Sigmoid colon (tissue), 7 donors: ENCODE results near the gene ADCY7. TPM values are rescaled to one million over a fixed set of nuclear protein-coding genes. Genes with fewer than 3 reads are reported as not detected.

Source experiments
- DNase-seq: peaks from one replicate; pipeline ENCODE4 v3.0.0-alpha.2; 2019
- H3K27ac ChIP-seq, 4 donors: fragments of 200-600 bp; sonication (generic); one replicate each; pipeline ENCODE4 v1.5.1; 2016 to 2019; ENCODE audit warnings: mild to moderate bottlenecking in 1 of 4
- H3K27me3 ChIP-seq, 3 donors: fragments of 200-600 bp; sonication (generic); one replicate each; pipeline ENCODE4 v1.5.1; 2019; ENCODE audit warnings: mild to moderate bottlenecking in 1 of 3
- H3K36me3 ChIP-seq, 4 donors: fragments of 200-600 bp; sonication (generic); one replicate each; pipeline ENCODE4 v1.5.1; 2016 to 2019
- H3K4me1 ChIP-seq, 4 donors: fragments of 200-600 bp; sonication (generic); one replicate each; pipeline ENCODE4 v1.5.1; 2017 to 2019
- H3K4me3 ChIP-seq, 4 donors: fragments of 200-600 bp; sonication (generic); one replicate each; pipeline ENCODE4 v1.5.1; 2017 to 2019; ENCODE audit warnings: mild to moderate bottlenecking in 2 of 4, moderate library complexity in 1 of 4
- H3K9me3 ChIP-seq, 4 donors: fragments of 200-600 bp in 3 of 4; sonication (generic) in 3 of 4; one replicate each; pipeline versions ENCODE4 v1.5.1 to v1.6.1; 2013 to 2019
- CTCF ChIP-seq, 4 experiments: fragments of 450-650 bp in 3 of 4; fragments of 200-600 bp in 1 of 4; IDR thresholded peaks; one replicate each; pipeline ENCODE4 v1.5.1; 2016 to 2019; ENCODE audit warnings: antibody characterized with exemption in 4 of 4, mild to moderate bottlenecking in 3 of 4, moderate library complexity in 2 of 4
- EP300 ChIP-seq, 4 donors: sonication (generic); formaldehyde crosslinking; IDR thresholded peaks; one replicate each; pipeline ENCODE4 v1.6.1; 2017; ENCODE audit warnings: antibody characterized with exemption in 4 of 4
- POLR2A ChIP-seq, 2 donors: fragments of 450-650 bp; IDR thresholded peaks; one replicate each; pipeline ENCODE4 v1.6.1; 2016; ENCODE audit warnings: antibody characterized with exemption in 2 of 2, mild to moderate bottlenecking in 2 of 2, moderate library complexity in 2 of 2
- POLR2AphosphoS5 ChIP-seq, 4 donors: sonication (generic); formaldehyde crosslinking; IDR thresholded peaks; one replicate each; pipeline ENCODE4 v1.6.1; 2017; ENCODE audit warnings: antibody characterized with exemption in 4 of 4
- WGBS, 2 donors: extraction: QIAGEN DNeasy Blood & Tissue Kit; methylation state at CpG; one replicate each; pipeline ENCODE4 v1.1.7; 2013; 5-methylcytosine and 5-hydroxymethylcytosine counted together
- intact Hi-C: fragments of 100-400 bp; cut with DNase I; formaldehyde crosslinking; loops from one replicate; pipeline ENCODE4 v1.15.1; 2023
- polyA plus RNA-seq, 3 donors: library from polyadenylated mRNA; stranded (reverse); fragments of 200-250 nt; gene quantifications; one replicate each; pipeline ENCODE4 v1.2.3, GENCODE V29; 2013
- total RNA-seq, 4 donors: library from RNA; depleted of rRNA; stranded (reverse); fragments of >200 nt; gene quantifications; one replicate each; pipeline ENCODE4 v1.1.0, GENCODE V29; 2016
- donor health status: healthy with polysubstance abuse.
- donor health status: Bipolar disorder and iron deficiency.
- donor health status: healthy.

Gene ADCY7
- total and polyA plus RNA-seq, 7 donors: 1.2 to 24.0 (median 10.2) TPM

- Histone ChIP-seq H3K36me3 (peaks cover 0 to 14% (median 13%) of the 10 kb centered on the region in 4 donors), H3K27ac (no peak overlapping the region), H3K9me3 (no peaks in the 10 kb centered on the region), H3K4me3 (no peak overlapping the region), H3K27me3 (no peaks in the 10 kb centered on the region), H3K4me1 (peaks cover 0 to 8% (median 6%) of the 10 kb centered on the region in 4 donors)
- peak; percentile 64 for DNase-seq
- intact Hi-C loops: loop anchor here (10.0 kb wide), 1 partner anchor 66 kb away; no protein-coding TSS in a partner anchor
- WGBS, 2 donors: 77 to 89% methylated on average over 18 of the region's 18 CpGs
- TF ChIP-seq POLR2A (IDR thresholded peaks at IDR 0.05) (no peak), CTCF (IDR thresholded peaks at IDR 0.05) (no peak), POLR2AphosphoS5 (IDR thresholded peaks at IDR 0.05) (no peak), EP300 (IDR thresholded peaks at IDR 0.05) (no peak)
Observed at GRCh38 chr16:50310308-50311133, 44.2 kb downstream of the ADCY7 start.

- DNase-seq: peak; percentile 58
- H3K4me1 ChIP-seq: peaks cover 0 to 14% (median 11%) of the 10 kb centered on the region in 4 donors
- TF ChIP-seq CTCF (IDR thresholded peaks at IDR 0.05) (no peak), POLR2AphosphoS5 (IDR thresholded peaks at IDR 0.05) (no peak), EP300 (IDR thresholded peaks at IDR 0.05) (no peak), POLR2A (IDR thresholded peaks at IDR 0.05) (no peak)
- intact Hi-C loops: loop anchor here (10.0 kb wide), 1 partner anchor 66 kb away; no protein-coding TSS in a partner anchor
- 83 to 90% methylated on average over 4 of the region's 4 CpGs for WGBS, 2 donors
- H3K27me3 ChIP-seq: no peaks in the 10 kb centered on the region
- no peaks in the 10 kb centered on the region for H3K9me3 ChIP-seq
- no peak overlapping the region for H3K27ac ChIP-seq
- no peak overlapping the region for H3K4me3 ChIP-seq
- H3K36me3 ChIP-seq: peaks cover 0 to 19% (median 14%) of the 10 kb centered on the region in 4 donors
Observed at GRCh38 chr16:50311134-50311528, 44.8 kb downstream of the ADCY7 start.

GRCh38 chr16:50311891-50312501 is 45.6 kb downstream of the ADCY7 start:
- TF ChIP-seq POLR2A (IDR thresholded peaks at IDR 0.05) (no peak), EP300 (IDR thresholded peaks at IDR 0.05) (no peak), CTCF (IDR thresholded peaks at IDR 0.05) (no peak), POLR2AphosphoS5 (IDR thresholded peaks at IDR 0.05) (no peak)
- peaks cover 0 to 26% (median 19%) of the 10 kb centered on the region in 4 donors for H3K36me3 ChIP-seq
- no peaks in the 10 kb centered on the region for H3K9me3 ChIP-seq
- intact Hi-C loops: loop anchor here (10.0 kb wide), 1 partner anchor 67 kb away; no protein-coding TSS in a partner anchor
- DNase-seq: peak; percentile 58
- no peak overlapping the region for H3K4me3 ChIP-seq
- no peaks in the 10 kb centered on the region for H3K27me3 ChIP-seq
- H3K27ac ChIP-seq: no peak overlapping the region
- WGBS, 2 donors: 92 to 93% methylated on average over 22 of the region's 22 CpGs
- peaks cover 0 to 17% (median 13%) of the 10 kb centered on the region in 4 donors for H3K4me1 ChIP-seq

- H3K36me3 ChIP-seq: peaks cover 0 to 43% (median 30%) of the 10 kb centered on the region in 4 donors
- TF ChIP-seq POLR2AphosphoS5 (IDR thresholded peaks at IDR 0.05) (no peak), POLR2A (IDR thresholded peaks at IDR 0.05) (no peak), CTCF (IDR thresholded peaks at IDR 0.05) (no peak), EP300 (IDR thresholded peaks at IDR 0.05) (no peak)
- peak; percentile 76 for DNase-seq
- no peaks in the 10 kb centered on the region for H3K9me3 ChIP-seq
- 76 to 90% methylated on average over 31 of the region's 31 CpGs for WGBS, 2 donors
- peak overlapping the region in 1 of 4 donors; percentile 12 for H3K27ac ChIP-seq
- peaks cover 0 to 17% (median 13%) of the 10 kb centered on the region in 4 donors for H3K4me1 ChIP-seq
- intact Hi-C loops: loop anchor here (10.0 kb wide), 1 partner anchor 69 kb away; no protein-coding TSS in a partner anchor
- H3K27me3 ChIP-seq: no peaks in the 10 kb centered on the region
- no peak overlapping the region for H3K4me3 ChIP-seq
Observed at GRCh38 chr16:50313596-50314478, 47.5 kb downstream of the ADCY7 start.
